Skeletal muscle tissue (tissue), 4 donors: ENCODE results near the gene S100A2. TPM values are rescaled to one million over a fixed set of nuclear protein-coding genes. Genes with fewer than 3 reads are reported as not detected.
A peak's percentile ranks its signal among the peaks of the same experiment; 100 is the strongest.

Experiments used
- H3K27ac ChIP-seq: one replicate; pipeline ENCODE4 v1.7.0; 2013; ENCODE audit warnings: mild to moderate bottlenecking, low read depth, low read length, inconsistent platforms
- H3K27me3 ChIP-seq, 3 donors: one replicate each; pipeline ENCODE4 v1.7.0; 2013; ENCODE audit warnings: low read length in 3 of 3; ENCODE audit not compliant: control insufficient read depth in 3 of 3, insufficient read depth in 3 of 3
- H3K36me3 ChIP-seq, 3 donors: one replicate each; pipeline ENCODE4 v1.7.0; 2013; ENCODE audit warnings: low read length in 3 of 3; ENCODE audit not compliant: control insufficient read depth in 3 of 3, insufficient read depth in 3 of 3
- H3K4me1 ChIP-seq, 3 donors: one replicate each; pipeline ENCODE4 v1.7.0; 2013; ENCODE audit warnings: low read length in 3 of 3, mild to moderate bottlenecking in 3 of 3; ENCODE audit not compliant: control insufficient read depth in 3 of 3, insufficient read depth in 3 of 3
- H3K4me3 ChIP-seq, 3 donors: one replicate each; pipeline ENCODE4 v1.7.0; 2013; ENCODE audit warnings: low read length in 3 of 3
- H3K9ac ChIP-seq, 3 donors: one replicate each; pipeline ENCODE4 v1.7.0; 2013; ENCODE audit warnings: low read length in 3 of 3, mild to moderate bottlenecking in 3 of 3, moderate library complexity in 2 of 3, low read depth in 1 of 3
- H3K9me3 ChIP-seq, 3 donors: one replicate each; pipeline ENCODE4 v1.7.0; 2013; ENCODE audit warnings: low read length in 3 of 3; ENCODE audit not compliant: control insufficient read depth in 3 of 3
- total RNA-seq: library from RNA; depleted of rRNA; stranded (reverse); fragments of >200 nt; gene quantifications from one replicate; pipeline ENCODE4 v1.2.3, GENCODE V29; 2014
- donor health status: Osteomylitis.

Gene S100A2
- total RNA-seq, 1 donor from 2014 or later: not detected

DNA sequence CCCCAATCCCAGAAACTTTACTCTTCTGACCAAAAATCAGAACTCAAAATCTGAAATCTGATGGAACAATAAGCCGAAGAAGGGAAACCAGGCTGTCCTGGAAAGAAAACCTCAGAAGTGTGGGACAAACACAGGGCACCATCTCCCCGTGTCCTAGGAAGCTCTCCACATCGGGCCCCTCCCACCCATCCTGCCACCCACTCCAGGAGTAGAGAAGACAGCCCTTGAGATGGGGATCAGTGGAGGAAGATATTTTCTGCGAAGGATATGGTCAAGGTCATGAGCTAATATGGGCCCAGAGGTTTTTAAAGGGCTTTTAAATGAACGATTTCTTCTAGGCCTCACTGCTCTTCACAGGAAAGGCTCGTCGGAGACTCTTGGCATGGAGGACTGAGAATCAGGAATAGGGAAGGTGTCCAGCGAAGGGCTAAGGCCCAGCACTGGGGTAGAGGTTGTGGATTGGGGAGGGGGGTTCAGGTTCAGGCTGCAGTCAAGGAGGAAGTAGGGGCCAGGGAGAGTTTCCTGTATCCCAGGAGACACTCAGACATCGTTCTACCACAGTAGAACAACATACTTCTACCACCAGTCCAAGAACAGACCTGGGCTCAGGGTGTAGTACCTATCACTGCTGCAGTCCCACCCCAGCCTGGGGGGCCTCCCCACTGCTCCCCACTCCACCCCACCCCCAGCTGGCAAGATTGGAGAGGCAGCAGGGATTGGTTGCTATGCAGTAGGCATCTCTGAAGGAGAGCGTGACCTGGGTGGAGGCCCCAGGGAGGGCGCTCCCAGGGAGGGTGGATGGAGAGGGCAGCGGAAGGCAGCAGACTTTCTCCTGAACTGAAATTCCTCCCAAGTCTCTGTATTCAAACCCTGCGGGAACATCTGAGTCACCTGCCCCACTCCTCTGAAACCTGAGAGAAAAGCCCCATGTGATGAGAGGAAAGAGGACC lies 23.7 kb downstream of the S100A2 start:
- Histone ChIP-seq H3K4me1 (peaks cover 36 to 39% (median 36%) of the 10 kb centered on the region in 3 donors), H3K36me3 (no peaks in the 10 kb centered on the region), H3K9me3 (no peaks in the 10 kb centered on the region), H3K4me3 (no peak overlapping the region), H3K9ac (no peak overlapping the region), H3K27ac (no peak overlapping the region), H3K27me3 (no peaks in the 10 kb centered on the region)

- H3K27me3 ChIP-seq: no peaks in the 10 kb centered on the region
- peaks cover 35 to 39% (median 38%) of the 10 kb centered on the region in 3 donors for H3K4me1 ChIP-seq
- no peaks in the 10 kb centered on the region for H3K36me3 ChIP-seq
- no peaks in the 10 kb centered on the region for H3K9me3 ChIP-seq
- no peak within 1 kb of the TSS for H3K27ac ChIP-seq
- H3K4me3 ChIP-seq: no peak within 1 kb of the TSS
- peak within 1 kb of the TSS in 1 of 3 donors; percentile 3 for H3K9ac ChIP-seq
These were observed 25.0 kb downstream of the S100A2 start, which contains the start of gene S100A5 for GRCh38 chr1:153540394-153541361. S100A5 (minus strand) TSS chr1:153540934; CDS start chr1:153540191, 743 bp downstream.

GRCh38 chr1:153539395-153540093 lies 26.1 kb downstream of the S100A2 start:
- Histone ChIP-seq H3K27me3 (peaks cover 0 to 5% (median 0%) of the 10 kb centered on the region in 3 donors), H3K4me3 (no peak overlapping the region), H3K9me3 (no peaks in the 10 kb centered on the region), H3K9ac (peak overlapping the region in 1 of 3 donors; percentile 3), H3K27ac (no peak overlapping the region), H3K4me1 (peaks cover 35 to 40% (median 38%) of the 10 kb centered on the region in 3 donors), H3K36me3 (no peaks in the 10 kb centered on the region)

GRCh38 chr1:153538315-153538821 lies 27.3 kb downstream of the S100A2 start:
- Histone ChIP-seq H3K9ac (peak overlapping the region in 1 of 3 donors; percentile 45), H3K27ac (no peak overlapping the region), H3K4me1 (peaks cover 36 to 42% (median 39%) of the 10 kb centered on the region in 3 donors)

DNA sequence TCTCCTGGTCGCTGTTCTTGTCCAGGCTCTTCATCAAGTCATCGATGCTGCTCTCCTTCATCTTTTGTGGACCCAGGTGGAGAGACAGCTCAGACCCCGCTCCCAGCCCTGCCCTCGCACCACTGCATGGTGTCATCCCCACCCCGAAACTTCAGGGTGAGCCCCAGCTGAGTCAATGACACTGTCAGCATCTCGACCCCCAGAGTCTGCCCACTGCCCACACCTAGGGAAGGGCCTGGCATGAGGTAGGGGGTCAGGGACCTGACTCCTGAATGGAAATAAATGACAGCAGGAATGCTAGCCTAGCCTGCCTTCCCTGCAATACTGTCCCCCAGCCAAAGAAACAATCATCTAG lies 28.3 kb downstream of the S100A2 start:
- H3K4me1 ChIP-seq: peaks cover 40 to 46% (median 44%) of the 10 kb centered on the region in 3 donors
- H3K36me3 ChIP-seq: peaks cover 0 to 3% (median 0%) of the 10 kb centered on the region in 3 donors
- H3K4me3 ChIP-seq: no peak overlapping the region
- H3K9me3 ChIP-seq: no peaks in the 10 kb centered on the region
- no peak overlapping the region for H3K27ac ChIP-seq
- no peak overlapping the region for H3K9ac ChIP-seq
- H3K27me3 ChIP-seq: peaks cover 0 to 5% (median 0%) of the 10 kb centered on the region in 3 donors

More at GRCh38 chr1:153538315-153538821, 27.3 kb downstream of the S100A2 start:
- no peak overlapping the region for H3K4me3 ChIP-seq
- H3K9me3 ChIP-seq: no peaks in the 10 kb centered on the region
- peaks cover 0 to 3% (median 0%) of the 10 kb centered on the region in 3 donors for H3K36me3 ChIP-seq
- H3K27me3 ChIP-seq: peaks cover 0 to 5% (median 0%) of the 10 kb centered on the region in 3 donors

DNA sequence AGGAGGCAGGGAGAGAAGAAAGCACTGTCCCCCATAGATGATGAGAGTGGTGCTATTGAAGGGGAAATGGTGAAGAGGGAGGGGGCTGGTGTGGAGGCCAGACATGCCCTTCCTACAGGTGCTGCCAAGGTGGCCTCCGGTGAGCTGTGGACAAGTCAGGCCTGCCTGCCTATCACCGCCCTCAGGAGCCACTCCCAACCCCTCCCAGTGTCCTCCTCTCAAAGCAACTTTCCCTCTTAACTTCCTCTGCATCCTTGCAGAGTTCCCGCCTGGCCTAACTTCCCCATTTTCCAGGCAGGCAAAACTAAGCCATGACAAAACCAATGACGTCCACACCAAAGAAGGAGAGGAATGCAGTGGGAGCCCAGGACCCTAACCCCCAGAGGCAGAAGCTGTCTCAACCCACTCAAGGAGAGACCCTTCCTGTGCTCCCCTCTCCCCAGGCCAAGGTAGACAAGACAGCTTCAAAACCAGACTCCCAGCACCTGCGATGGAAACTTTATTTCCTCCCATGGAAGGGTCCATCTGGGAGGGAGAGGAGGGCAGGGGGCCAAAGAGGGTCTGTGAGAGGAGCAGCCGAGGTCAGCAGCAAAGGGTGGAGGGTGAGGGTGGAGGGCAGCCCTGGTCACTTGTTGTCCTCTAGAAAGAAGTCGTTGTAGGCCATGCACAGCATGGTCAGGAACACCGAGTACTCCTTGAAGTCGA lies 28.8 kb downstream of the S100A2 start:
- no peaks in the 10 kb centered on the region for H3K9me3 ChIP-seq
- peak overlapping the region; percentile 96 for H3K27ac ChIP-seq
- peaks cover 40 to 48% (median 44%) of the 10 kb centered on the region in 3 donors for H3K4me1 ChIP-seq
- peaks cover 0 to 3% (median 0%) of the 10 kb centered on the region in 3 donors for H3K36me3 ChIP-seq
- peaks cover 0 to 5% (median 0%) of the 10 kb centered on the region in 3 donors for H3K27me3 ChIP-seq
- peak overlapping the region; percentile 89 to 97 (median 89) for H3K9ac ChIP-seq
- H3K4me3 ChIP-seq: peak overlapping the region; percentile 95 to 97 (median 95)

- H3K36me3 ChIP-seq: peaks cover 0 to 3% (median 0%) of the 10 kb centered on the region in 3 donors
- H3K4me1 ChIP-seq: peaks cover 40 to 48% (median 44%) of the 10 kb centered on the region in 3 donors
- peak overlapping the region; percentile 96 for H3K27ac ChIP-seq
- H3K4me3 ChIP-seq: peak overlapping the region; percentile 95 to 97 (median 95)
- H3K9me3 ChIP-seq: no peaks in the 10 kb centered on the region
- H3K9ac ChIP-seq: peak overlapping the region; percentile 89 to 97 (median 91)
- peaks cover 0 to 5% (median 0%) of the 10 kb centered on the region in 3 donors for H3K27me3 ChIP-seq
These were observed 29.5 kb downstream of the S100A2 start for GRCh38 chr1:153536012-153536670.

DNA sequence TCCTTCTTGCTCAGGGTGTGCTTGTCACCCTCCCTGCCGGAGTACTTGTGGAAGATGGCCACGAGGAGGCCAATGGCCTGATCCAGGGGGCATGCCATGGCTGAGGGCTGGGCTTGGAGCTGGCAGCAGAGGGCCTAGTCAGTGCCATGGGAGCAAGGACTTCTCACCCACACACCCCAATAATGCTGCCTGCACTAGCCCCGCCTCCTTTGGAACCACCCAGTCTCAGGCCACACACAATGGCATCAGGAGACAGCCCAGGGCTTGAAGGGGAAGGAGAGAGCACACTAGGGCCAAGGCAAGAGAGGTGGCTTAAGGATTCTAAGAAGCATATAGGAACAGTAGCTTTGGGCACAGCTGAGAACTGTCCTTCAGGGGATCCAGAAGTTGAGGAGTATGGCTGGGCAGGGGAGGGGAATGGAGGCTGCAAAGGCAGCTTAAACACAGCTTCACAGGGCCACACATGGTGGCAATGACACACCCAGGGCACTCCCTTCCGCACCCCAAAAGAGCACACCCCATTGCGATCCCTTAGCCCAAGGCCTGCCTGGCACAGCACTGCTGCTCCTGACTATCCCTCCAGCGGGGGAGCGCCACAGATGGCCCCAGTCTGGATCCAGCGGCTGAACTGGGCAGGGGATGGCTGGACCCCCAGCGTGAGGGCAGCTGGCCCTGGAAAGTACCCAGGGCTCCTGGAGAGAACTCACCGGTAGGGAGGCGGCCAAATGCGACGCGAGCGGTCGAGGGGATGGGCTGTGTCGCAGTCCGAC lies 30.2 kb downstream of the S100A2 start, which contains the start of gene S100A6:
S100A6 (minus strand) TSS at position 750 of the 770 bp plus-strand sequence; CDS start at position 98, 652 bp downstream.
- H3K4me1 ChIP-seq: peaks cover 38 to 48% (median 41%) of the 10 kb centered on the region in 3 donors
- H3K27me3 ChIP-seq: peaks cover 0 to 5% (median 0%) of the 10 kb centered on the region in 3 donors
- peak within 1 kb of the TSS; percentile 96 for H3K27ac ChIP-seq
- H3K36me3 ChIP-seq: peaks cover 0 to 3% (median 0%) of the 10 kb centered on the region in 3 donors
- H3K9ac ChIP-seq: peak within 1 kb of the TSS; percentile 89 to 97 (median 91)
- H3K9me3 ChIP-seq: no peaks in the 10 kb centered on the region
- H3K4me3 ChIP-seq: peak within 1 kb of the TSS; percentile 95 to 97 (median 95)
